Myocyte (in vitro differentiated cells): ENCODE measurements around the gene ZCCHC9. TPM values are rescaled to one million over a fixed set of nuclear protein-coding genes. Genes with fewer than 3 reads are reported as not detected.
"Not testable (repeated sequence)": the region's sequence is repeated elsewhere in the genome, so short reads cannot be mapped to it uniquely, and the experiment has no call there.

Experiments
- DNase-seq: peaks from one replicate; pipeline ENCODE4 v3.0.0-alpha.2; 2012; ENCODE audit warnings: low read depth
- polyA plus RNA-seq: library from polyadenylated mRNA; unstranded; fragments of >200 nt; gene quantifications from one replicate; pipeline ENCODE4 v1.2.1, GENCODE V29; 2012; ENCODE audit warnings: missing spikeins
- total RNA-seq: library from RNA; depleted of rRNA; stranded (reverse); fragments of >200 nt; gene quantifications from 2 replicates; pipeline ENCODE4 v1.2.3, GENCODE V29; 2014

The ZCCHC9 gene
- total RNA-seq = 20.7 and 24.6 TPM in 2 replicates
- polyA plus RNA-seq = 16.8 TPM

DNA sequence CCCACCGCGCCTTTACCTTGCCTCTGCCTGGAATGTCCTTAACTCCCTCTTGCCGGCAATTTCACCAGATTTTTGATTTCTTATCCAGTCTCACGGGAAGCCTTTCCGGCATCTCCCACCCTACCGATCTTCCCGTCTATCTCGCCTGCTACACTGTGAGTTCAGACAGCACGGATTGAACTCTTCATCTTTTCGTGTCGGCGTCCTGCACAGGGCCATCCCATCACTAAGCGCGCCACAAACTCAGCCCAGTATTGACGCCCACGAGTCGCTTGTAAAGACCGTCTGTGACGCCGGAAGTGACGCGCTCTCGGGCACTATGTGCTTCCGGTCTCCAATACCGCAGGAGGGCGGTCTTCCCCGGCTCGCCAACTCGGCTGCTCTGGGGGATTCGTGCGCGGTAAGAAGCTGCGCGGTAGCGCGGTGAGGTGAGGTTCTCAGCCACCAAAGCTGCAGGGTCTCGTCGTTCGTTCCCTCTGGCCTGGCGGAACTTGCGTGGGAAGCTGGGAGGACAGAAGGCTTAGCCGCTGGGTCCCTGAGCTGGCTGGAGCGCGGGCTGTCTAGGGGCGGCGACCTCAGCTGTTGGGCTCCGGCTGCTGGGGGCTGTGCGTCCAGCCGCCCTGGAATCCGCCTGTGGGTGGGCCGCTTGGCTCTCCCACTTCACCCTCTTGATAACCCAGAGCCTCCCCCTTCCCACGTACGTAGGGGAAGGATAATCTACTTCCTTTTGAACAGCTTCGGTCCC, at the start of gene ZCCHC9:
Gene ZCCHC9, plus strand, starts transcription at position 317 of the 745 bp plus-strand sequence. CDS start 3,171 bp downstream, outside the sequence.
- peak; percentile 96 for DNase-seq

- no peak for DNase-seq
Observed at GRCh38 chr5:81251922-81252321, 49.5 kb upstream of the ZCCHC9 start.

- no peak for DNase-seq
Observed at GRCh38 chr5:81252904-81253303, 48.5 kb upstream of the ZCCHC9 start.

DNA sequence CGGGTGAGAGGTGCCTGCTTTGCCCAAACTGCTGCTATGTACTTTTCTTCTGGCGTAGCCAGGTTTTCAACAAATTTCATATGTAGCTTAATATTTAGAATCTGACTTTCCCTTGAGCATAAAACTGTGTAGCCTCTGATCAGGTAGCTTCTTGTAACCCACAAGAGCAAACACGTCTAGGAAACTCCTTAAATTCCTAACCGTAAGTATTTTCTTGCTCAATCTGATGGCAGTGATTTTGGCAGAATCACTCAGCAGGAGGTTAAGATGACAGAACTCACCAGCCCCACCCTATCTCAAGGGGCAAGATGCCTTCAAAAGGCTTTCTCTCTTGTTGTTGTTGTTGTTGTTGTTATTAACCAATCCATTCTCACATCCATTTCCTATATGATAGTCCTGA, 47.5 kb upstream of the ZCCHC9 start:
- DNase-seq = no peak

DNA sequence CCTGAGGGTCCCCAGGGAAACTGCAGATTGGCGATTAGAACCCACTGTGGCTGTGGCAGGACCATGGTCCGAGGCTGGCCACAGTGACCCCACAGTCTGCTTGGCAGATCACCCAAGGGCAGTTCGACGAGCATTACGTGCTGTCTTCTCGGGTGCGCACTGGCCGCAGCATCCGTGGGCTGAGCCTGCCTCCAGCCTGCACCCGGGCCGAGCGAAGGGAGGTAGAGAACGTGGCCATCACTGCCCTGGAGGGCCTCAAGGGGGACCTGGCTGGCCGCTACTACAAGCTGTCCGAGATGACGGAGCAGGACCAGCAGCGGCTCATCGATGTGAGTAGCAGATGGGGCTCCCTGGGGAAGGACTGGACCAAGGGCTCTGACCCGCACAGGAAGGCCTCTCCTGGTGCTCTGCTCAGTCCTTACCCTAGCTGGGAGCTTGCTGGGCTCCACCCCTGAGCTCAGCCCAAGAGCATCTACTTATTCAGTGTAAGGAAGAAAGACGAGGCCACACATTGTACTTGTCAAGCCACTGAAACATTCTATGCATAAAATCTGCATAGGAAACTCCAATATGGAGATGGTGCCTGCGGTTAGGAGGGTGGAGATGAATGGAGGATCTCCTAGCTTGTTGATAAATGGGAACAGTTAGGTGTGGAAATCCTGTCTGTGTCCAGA, 46.4 kb upstream of the ZCCHC9 start:
- DNase-seq = no peak

- DNase-seq = no peak
Observed at GRCh38 chr5:81256766-81257165, 44.6 kb upstream of the ZCCHC9 start.

DNA sequence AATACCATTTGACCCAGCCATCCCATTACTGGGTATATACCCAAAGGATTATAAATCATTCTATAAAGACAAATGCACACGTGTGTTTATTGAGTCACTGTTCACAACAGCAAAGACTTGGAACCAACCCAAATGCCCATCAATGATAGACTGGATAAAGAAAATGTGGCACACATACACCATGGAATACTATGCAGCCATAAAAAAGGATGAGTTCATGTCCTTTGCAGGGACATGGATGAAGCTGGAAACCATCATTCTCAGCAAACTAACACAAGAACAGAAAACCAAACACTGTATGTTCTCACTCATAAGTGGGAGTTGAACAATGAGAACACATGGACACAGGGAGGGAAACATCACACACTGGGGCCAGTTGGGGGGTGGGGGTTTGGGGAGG, 38.6 kb upstream of the ZCCHC9 start:
- not testable (repeated sequence) for DNase-seq

DNA sequence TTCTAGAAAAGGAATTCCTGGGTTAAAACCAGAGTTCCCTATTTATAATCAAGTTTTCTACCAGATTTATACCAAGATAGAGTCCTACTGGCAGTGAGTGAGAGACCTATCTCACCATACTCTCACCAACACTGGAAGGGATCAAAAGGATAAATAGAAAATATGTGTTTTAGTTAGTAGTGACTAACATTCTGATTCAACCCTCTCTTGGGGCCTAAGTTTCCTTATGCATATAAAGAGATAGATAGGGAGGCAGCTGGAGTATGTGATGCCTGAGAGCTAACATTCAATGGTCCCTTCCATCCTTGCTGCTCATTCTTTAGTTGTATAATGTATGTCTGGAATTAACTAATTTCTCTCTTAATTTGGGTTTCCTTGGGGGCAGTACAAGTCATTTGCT, 36.3 kb upstream of the ZCCHC9 start:
- DNase-seq = no peak

- peak; percentile 61 for DNase-seq
Observed at GRCh38 chr5:81268521-81269196, 32.7 kb upstream of the ZCCHC9 start.

- DNase-seq = no peak
Observed at GRCh38 chr5:81269751-81270393, 31.5 kb upstream of the ZCCHC9 start.

DNA sequence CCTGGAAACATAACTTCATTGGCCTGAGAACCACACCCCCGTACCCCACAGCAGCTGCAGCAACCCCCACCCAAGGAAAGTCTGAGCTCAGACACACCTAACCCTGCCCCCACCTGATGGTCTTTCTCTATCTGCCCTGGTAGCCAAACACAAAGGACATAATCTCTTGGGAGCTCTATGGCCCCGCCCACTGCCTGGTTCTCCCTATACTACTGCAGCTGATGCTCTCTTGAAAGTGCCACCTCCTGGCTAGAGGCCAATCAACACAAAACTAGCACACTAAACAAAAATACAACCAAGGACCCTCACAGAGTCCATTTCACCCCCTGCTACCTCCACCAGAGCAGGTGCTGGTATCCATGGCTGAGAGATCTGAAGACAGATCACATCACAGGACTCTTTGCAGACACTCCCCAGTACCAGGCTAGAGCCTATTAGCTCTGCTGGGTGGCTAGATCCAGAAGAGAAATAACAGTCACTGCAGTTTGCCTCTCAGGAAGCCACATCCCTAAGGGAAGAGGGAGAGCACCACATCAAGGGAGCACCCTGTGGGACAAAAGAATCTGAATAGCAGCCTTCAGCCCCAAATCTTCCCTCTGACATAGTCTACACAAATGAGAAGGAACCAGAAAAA, 30.9 kb upstream of the ZCCHC9 start:
- DNase-seq = not testable (repeated sequence)

DNA sequence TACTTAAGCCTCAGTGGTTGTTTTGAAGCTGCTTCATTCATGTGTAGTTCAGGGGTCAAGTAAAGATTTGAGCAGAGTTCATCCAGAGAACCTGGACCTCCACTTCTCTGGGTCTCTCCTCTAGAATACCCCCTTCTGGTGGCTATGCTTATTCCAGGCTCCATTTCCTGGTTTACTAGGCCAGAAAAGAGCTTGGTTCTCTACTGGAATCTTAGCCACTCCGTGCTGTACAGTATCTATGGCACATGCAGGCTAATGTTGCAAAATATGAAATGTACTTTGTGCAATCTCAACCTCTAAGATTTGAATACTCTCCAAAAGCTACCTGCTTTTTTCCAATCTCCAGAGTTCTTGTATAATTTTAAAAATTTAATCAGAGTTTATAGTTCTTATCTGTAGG, 17.4 kb upstream of the ZCCHC9 start:
- no peak for DNase-seq

- DNase-seq = no peak
Observed at GRCh38 chr5:81286059-81286617, 15.2 kb upstream of the ZCCHC9 start.

GRCh38 chr5:81288021-81288433, 13.4 kb upstream of the ZCCHC9 start:
- no peak for DNase-seq

GRCh38 chr5:81290146-81290545, 11.2 kb upstream of the ZCCHC9 start:
- DNase-seq = no peak

DNA sequence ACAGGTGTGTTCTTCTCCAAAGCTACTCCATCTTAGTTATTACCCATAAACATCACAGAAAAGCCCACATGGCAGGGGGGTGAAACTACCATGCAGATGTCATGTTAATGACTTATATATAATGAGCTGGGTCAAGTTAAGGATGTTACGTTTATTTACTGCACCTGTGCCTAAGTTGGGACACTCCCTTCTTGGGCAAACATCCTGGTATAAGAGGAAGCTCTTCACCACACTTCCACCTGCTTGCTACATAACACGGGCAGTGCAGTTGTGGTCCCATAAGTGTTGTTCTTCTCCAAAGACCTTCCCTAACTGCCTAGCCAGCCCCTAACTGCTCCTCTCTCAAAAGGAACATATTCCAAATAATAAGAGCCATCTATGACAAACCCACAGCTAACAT, 9.3 kb upstream of the ZCCHC9 start:
- DNase-seq = no peak

- DNase-seq = not testable (repeated sequence)
Observed at GRCh38 chr5:81294021-81294420, 7.4 kb upstream of the ZCCHC9 start.

GRCh38 chr5:81297531-81297930, 3.9 kb upstream of the ZCCHC9 start:
- DNase-seq = no peak

GRCh38 chr5:81300921-81301270, 491 bp upstream of the ZCCHC9 start:
- no peak for DNase-seq

GRCh38 chr5:81302596-81302995, 1.2 kb downstream of the ZCCHC9 start:
- no peak for DNase-seq

GRCh38 chr5:81303563-81303962, 2.2 kb downstream of the ZCCHC9 start:
- no peak for DNase-seq
